Measurements from ENCODE around the gene NFKB2. TPM values are rescaled to one million over a fixed set of nuclear protein-coding genes. Genes with fewer than 3 reads are reported as not detected.
A peak's percentile ranks its signal among the peaks of the same experiment; 100 is the strongest.

Gene NFKB2
- total RNA-seq, 1 donor from 2014 or later, result 39.9 TPM

GRCh38 chr10:102406815-102407214, 11.3 kb downstream of the NFKB2 start:
- Mint-ChIP-seq H3K4me1 (ENCODE audit: low read depth, unreplicated experiment) (peaks cover 15% of the 10 kb centered on the region), H3K9me3 (ENCODE audit: unreplicated experiment) (no peaks in the 10 kb centered on the region), H3K36me3 (ENCODE audit: low read depth, unreplicated experiment) (peaks cover 4% of the 10 kb centered on the region), H3K27me3 (ENCODE audit: low read depth, unreplicated experiment) (peaks cover 15% of the 10 kb centered on the region), H3K27ac (ENCODE audit: unreplicated experiment) (no peak overlapping the region), H3K4me3 (ENCODE audit: unreplicated experiment) (peak overlapping the region; percentile 76)
- H3K79me2 ChIP-seq (ENCODE audit: insufficient read depth, low read length), result no peaks in the 10 kb centered on the region
- DNase-seq (ENCODE audit: low read depth) (no peak), FAIRE-seq (no peak)
- no peak overlapping the region for H3K4me3 ChIP-seq (ENCODE audit: insufficient read depth, low read depth, low read length)
- H3K36me3 ChIP-seq (ENCODE audit: insufficient read depth, low read length), result no peaks in the 10 kb centered on the region
- H3K4me2 ChIP-seq (ENCODE audit: low read length), result no peak overlapping the region
- no peak overlapping the region for H3K9ac ChIP-seq (ENCODE audit: low read length)
- H3K27ac ChIP-seq (ENCODE audit: low read depth, low read length), result no peak overlapping the region
- peaks cover 14% of the 10 kb centered on the region for H4K20me1 ChIP-seq (ENCODE audit: insufficient read depth, low read length)
- peaks cover 16% of the 10 kb centered on the region for H3K27me3 ChIP-seq (ENCODE audit: insufficient read depth, low read length)
- H2AFZ ChIP-seq (ENCODE audit: low read depth, low read length), result no peak overlapping the region
- H3K9me3 ChIP-seq (ENCODE audit: insufficient read depth, low read depth, low read length), result no peaks in the 10 kb centered on the region
- peaks cover 6% of the 10 kb centered on the region for H3K4me1 ChIP-seq (ENCODE audit: insufficient read depth, low read length)
- TF ChIP-seq CTCF (IDR thresholded peaks at IDR 0.05; ENCODE audit: insufficient read depth, low read depth, low read length), result no peak
- no peak for TF ChIP-seq EZH2 (IDR thresholded peaks at IDR 0.05; ENCODE audit: insufficient read depth, low read length)

- Histone ChIP-seq H3K4me1 (ENCODE audit: insufficient read depth, low read length) (peaks cover 3% of the 10 kb centered on the region), H3K36me3 (ENCODE audit: insufficient read depth, low read length) (no peaks in the 10 kb centered on the region), H3K9ac (ENCODE audit: low read length) (no peak overlapping the region), H4K20me1 (ENCODE audit: insufficient read depth, low read length) (peaks cover 14% of the 10 kb centered on the region), H2AFZ (ENCODE audit: low read depth, low read length) (no peak overlapping the region), H3K4me3 (ENCODE audit: insufficient read depth, low read depth, low read length) (no peak overlapping the region), H3K9me3 (ENCODE audit: insufficient read depth, low read depth, low read length) (no peaks in the 10 kb centered on the region), H3K4me2 (ENCODE audit: low read length) (no peak overlapping the region), H3K79me2 (ENCODE audit: insufficient read depth, low read length) (no peaks in the 10 kb centered on the region), H3K27ac (ENCODE audit: low read depth, low read length) (no peak overlapping the region), H3K27me3 (ENCODE audit: insufficient read depth, low read length) (peaks cover 20% of the 10 kb centered on the region)
- H3K4me1 Mint-ChIP-seq (ENCODE audit: low read depth, unreplicated experiment), result peaks cover 7% of the 10 kb centered on the region
- H3K27me3 Mint-ChIP-seq (ENCODE audit: low read depth, unreplicated experiment), result peaks cover 20% of the 10 kb centered on the region
- peaks cover 2% of the 10 kb centered on the region for H3K36me3 Mint-ChIP-seq (ENCODE audit: low read depth, unreplicated experiment)
- H3K27ac Mint-ChIP-seq (ENCODE audit: unreplicated experiment), result no peak overlapping the region
- FAIRE-seq (no peak), DNase-seq (ENCODE audit: low read depth) (no peak)
- H3K4me3 Mint-ChIP-seq (ENCODE audit: unreplicated experiment), result peak overlapping the region; percentile 76
- H3K9me3 Mint-ChIP-seq (ENCODE audit: unreplicated experiment), result no peaks in the 10 kb centered on the region
- TF ChIP-seq EZH2 (IDR thresholded peaks at IDR 0.05; ENCODE audit: insufficient read depth, low read length) (no peak), CTCF (IDR thresholded peaks at IDR 0.05; ENCODE audit: insufficient read depth, low read depth, low read length) (no peak)
These were observed 12.1 kb downstream of the NFKB2 start for GRCh38 chr10:102407425-102408130.

GRCh38 chr10:102408131-102408727, 12.7 kb downstream of the NFKB2 start:
- H3K27me3 ChIP-seq (ENCODE audit: insufficient read depth, low read length), result peaks cover 20% of the 10 kb centered on the region

More at GRCh38 chr10:102408131-102408727, 12.7 kb downstream of the NFKB2 start:
- Histone ChIP-seq H3K9me3 (ENCODE audit: insufficient read depth, low read depth, low read length) (no peaks in the 10 kb centered on the region), H3K4me2 (ENCODE audit: low read length) (peak overlapping the region; percentile 87), H3K36me3 (ENCODE audit: insufficient read depth, low read length) (no peaks in the 10 kb centered on the region), H3K79me2 (ENCODE audit: insufficient read depth, low read length) (no peaks in the 10 kb centered on the region), H3K9ac (ENCODE audit: low read length) (no peak overlapping the region), H3K4me1 (ENCODE audit: insufficient read depth, low read length) (peaks cover 3% of the 10 kb centered on the region), H3K27ac (ENCODE audit: low read depth, low read length) (no peak overlapping the region), H2AFZ (ENCODE audit: low read depth, low read length) (no peak overlapping the region), H3K4me3 (ENCODE audit: insufficient read depth, low read depth, low read length) (peak overlapping the region; percentile 49), H4K20me1 (ENCODE audit: insufficient read depth, low read length) (peaks cover 14% of the 10 kb centered on the region)
- no peak for DNase-seq (ENCODE audit: low read depth)
- TF ChIP-seq CTCF (IDR thresholded peaks at IDR 0.05; ENCODE audit: insufficient read depth, low read depth, low read length), result no peak
- TF ChIP-seq EZH2 (IDR thresholded peaks at IDR 0.05; ENCODE audit: insufficient read depth, low read length), result no peak
- FAIRE-seq, result no peak
- peak overlapping the region; percentile 76 for H3K4me3 Mint-ChIP-seq (ENCODE audit: unreplicated experiment)
- peaks cover 2% of the 10 kb centered on the region for H3K36me3 Mint-ChIP-seq (ENCODE audit: low read depth, unreplicated experiment)
- H3K27me3 Mint-ChIP-seq (ENCODE audit: low read depth, unreplicated experiment), result peaks cover 24% of the 10 kb centered on the region
- no peak overlapping the region for H3K27ac Mint-ChIP-seq (ENCODE audit: unreplicated experiment)
- no peaks in the 10 kb centered on the region for H3K9me3 Mint-ChIP-seq (ENCODE audit: unreplicated experiment)
- peaks cover 9% of the 10 kb centered on the region for H3K4me1 Mint-ChIP-seq (ENCODE audit: low read depth, unreplicated experiment)

Measured in astrocyte (in vitro differentiated cells and primary cell).